AG04449 (cell line): ENCODE results near the gene ANXA2.

ENCODE experiments used
- CTCF ChIA-PET: fragments of 350-600 bp; formaldehyde crosslinking; extraction: SDS; loops from one replicate; lab custom pipeline; 2021; ENCODE audit warnings: antibody characterized with exemption; lab: Yijun Ruan, JAX
- POLR2A ChIA-PET: fragments of 400-600, 350-600 bp; formaldehyde crosslinking; extraction: SDS; loops from one replicate; lab custom pipeline; 2020; ENCODE audit warnings: antibody characterized with exemption, inconsistent platforms; lab: Yijun Ruan, JAX
- DNase-seq: peaks from one replicate; pipeline ENCODE4 v3.0.0-alpha.2; 2010; ENCODE audit warnings: low read depth, low spot score
- H3K4me3 ChIP-seq: 2 replicates; pipeline ENCODE4 v1.5.1; 2011; ENCODE audit warnings: low read depth, mild to moderate bottlenecking, control low read depth, low read length
- TF ChIP-seq, protein P1 (sequence below): IDR thresholded peaks from one replicate; pipeline ENCODE4 v1.5.1; 2011; ENCODE audit warnings: mild to moderate bottlenecking, moderate library complexity, low read length, control low read depth, inconsistent platforms; ENCODE audit not compliant: insufficient read depth; ENCODE audit errors: missing control alignments

ANXA2 gene

DNA sequence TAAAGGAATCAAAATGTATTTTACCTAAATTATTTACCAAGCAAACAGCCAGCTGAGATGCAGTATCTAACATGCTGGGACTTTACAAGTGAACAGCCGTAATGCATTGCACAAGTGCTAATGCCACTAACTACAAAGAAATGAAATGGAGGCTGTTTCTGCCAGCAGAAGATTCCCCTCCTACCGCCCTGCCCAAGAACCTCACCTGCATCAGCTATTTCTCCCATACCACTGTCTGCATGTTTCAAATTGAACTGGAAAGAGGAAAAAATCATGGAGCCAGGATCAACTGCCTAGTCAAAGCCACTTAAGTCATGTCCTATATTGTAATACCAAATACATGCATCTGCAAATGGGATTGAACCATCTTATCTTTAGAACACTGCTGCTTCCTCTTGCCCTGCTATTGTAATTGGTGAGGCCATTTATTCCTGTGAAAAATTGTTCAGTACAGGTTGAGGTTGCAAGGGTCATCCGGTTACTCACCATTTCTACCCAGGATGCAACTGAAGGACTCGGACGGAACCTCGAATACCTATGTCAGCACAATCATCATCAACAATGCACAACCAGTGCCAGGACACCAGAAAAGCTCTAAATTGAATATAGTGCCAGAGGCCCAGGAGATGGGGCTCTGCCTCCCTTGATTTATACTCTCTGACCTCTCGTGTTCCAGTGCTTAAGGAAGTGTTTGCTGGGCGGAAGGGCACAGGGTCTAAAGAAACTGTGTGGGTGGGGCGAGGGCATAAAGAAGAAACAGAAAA lies 27.5 kb downstream of the ANXA2 start:
- POLR2A ChIA-PET, result interaction anchor here (1.5 to 3.5 kb wide), 4 partner anchors 11 to 32 kb away, joined by 6 to 17 read pairs (median 12); partner anchors contain the start of gene ANXA2
- CTCF ChIA-PET, result interaction anchor here (1.2 kb wide), 1 partner anchor 44 kb away, joined by 3 read pairs; no protein-coding TSS in a partner anchor

DNA sequence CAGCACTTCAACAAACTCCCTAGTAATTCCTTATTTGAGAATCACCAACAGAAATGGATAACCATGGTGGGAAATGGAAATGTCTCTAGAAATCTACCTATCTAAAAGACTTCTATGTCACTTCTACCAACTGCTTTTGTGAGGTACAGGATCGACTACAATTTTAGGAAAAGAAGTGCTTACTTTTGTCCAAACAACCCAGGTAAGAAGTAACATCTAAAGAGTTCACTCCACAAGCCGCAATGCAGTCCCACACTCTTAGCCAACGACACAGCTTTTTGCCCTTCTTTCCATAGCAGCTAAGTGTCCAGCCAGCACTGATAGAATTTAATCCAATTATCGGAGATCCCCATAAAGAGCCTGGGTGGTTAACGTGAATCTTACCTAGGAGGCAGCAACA lies 28.1 kb downstream of the ANXA2 start:
- ChIA-PET CTCF (no interaction called here), POLR2A (interaction anchor here (0.5 to 3.5 kb wide), 3 partner anchors 26 to 32 kb away, joined by 3 to 17 read pairs (median 6); partner anchors contain the start of gene ANXA2)
- no peak overlapping the region for H3K4me3 ChIP-seq
- no peak for DNase-seq
- TF ChIP-seq, protein P1, sequence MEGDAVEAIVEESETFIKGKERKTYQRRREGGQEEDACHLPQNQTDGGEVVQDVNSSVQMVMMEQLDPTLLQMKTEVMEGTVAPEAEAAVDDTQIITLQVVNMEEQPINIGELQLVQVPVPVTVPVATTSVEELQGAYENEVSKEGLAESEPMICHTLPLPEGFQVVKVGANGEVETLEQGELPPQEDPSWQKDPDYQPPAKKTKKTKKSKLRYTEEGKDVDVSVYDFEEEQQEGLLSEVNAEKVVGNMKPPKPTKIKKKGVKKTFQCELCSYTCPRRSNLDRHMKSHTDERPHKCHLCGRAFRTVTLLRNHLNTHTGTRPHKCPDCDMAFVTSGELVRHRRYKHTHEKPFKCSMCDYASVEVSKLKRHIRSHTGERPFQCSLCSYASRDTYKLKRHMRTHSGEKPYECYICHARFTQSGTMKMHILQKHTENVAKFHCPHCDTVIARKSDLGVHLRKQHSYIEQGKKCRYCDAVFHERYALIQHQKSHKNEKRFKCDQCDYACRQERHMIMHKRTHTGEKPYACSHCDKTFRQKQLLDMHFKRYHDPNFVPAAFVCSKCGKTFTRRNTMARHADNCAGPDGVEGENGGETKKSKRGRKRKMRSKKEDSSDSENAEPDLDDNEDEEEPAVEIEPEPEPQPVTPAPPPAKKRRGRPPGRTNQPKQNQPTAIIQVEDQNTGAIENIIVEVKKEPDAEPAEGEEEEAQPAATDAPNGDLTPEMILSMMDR, result no peak

More for the DNA sequence above, 27.5 kb downstream of the ANXA2 start:
- no peak for DNase-seq
- TF ChIP-seq, protein P1, result no peak
- no peak overlapping the region for H3K4me3 ChIP-seq

DNA sequence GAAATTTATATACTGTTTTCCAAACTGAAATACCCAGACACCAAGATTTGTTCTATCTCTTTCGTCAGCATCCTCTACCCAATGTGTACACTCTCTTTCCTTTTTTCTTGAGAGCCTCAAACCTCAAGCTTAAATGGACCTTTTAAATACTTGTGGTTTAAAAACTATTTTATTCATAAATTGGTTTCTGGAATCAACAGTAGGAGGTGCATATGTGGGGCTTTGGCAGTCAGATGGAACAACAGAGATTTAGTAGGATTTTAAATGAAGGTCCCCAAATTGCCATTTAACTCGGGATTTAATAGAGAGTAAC lies 33.2 kb downstream of the ANXA2 start:
- CTCF ChIA-PET, result interaction anchor here (1.5 to 4.4 kb wide), 3 partner anchors 58 to 156 kb away, joined by 4 to 19 read pairs (median 18); no protein-coding TSS in a partner anchor
- no peak for DNase-seq
- POLR2A ChIA-PET, result no interaction called here
- TF ChIP-seq, protein P1, result no peak
- H3K4me3 ChIP-seq, result no peak overlapping the region

GRCh38 chr15:60363903-60364611 lies 33.7 kb downstream of the ANXA2 start:
- H3K4me3 ChIP-seq, result no peak overlapping the region
- ChIA-PET CTCF (interaction anchor here (0.6 to 4.4 kb wide), 4 partner anchors 58 to 1463 kb away, joined by 3 to 19 read pairs (median 11); no protein-coding TSS in a partner anchor), POLR2A (interaction anchor here (2.1 to 2.3 kb wide), 3 partner anchors 10 to 31 kb away, joined by 6 to 24 read pairs (median 18); no protein-coding TSS in a partner anchor)
- DNase-seq, result no peak
- TF ChIP-seq, protein P1, result no peak

DNA sequence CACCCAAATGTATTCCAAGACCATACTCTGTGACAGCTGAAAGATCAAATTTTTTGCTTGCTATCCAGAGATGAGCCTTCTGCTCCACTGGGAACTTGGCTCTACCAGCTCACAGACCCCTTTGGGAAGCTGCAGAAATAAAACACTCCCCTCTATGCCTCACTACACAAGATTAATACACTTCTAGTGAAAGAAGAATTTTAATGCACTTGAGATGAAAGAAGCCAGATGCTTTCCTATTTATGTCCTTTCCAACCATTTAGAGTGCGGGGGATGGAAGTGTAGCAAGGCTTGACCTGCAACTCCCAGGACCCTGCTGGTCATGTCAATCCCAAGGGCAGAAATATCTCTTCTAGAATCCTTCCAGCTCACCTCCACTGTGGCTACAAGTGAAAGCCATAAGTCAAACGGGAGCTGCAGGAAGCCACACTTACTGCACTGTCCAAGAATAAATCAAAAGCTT lies 34.7 kb downstream of the ANXA2 start:
- TF ChIP-seq, protein P1, result no peak
- no peak overlapping the region for H3K4me3 ChIP-seq
- ChIA-PET CTCF (interaction anchor here (1.4 to 4.4 kb wide), 6 partner anchors 10 to 157 kb away, joined by 4 to 19 read pairs (median 9); no protein-coding TSS in a partner anchor), POLR2A (interaction anchor here (1.0 to 2.3 kb wide), 6 partner anchors 10 to 35 kb away, joined by 3 to 24 read pairs (median 5); partner anchors contain the start of gene ANXA2)
- no peak for DNase-seq
